ENCODE data around the gene PDK3.

DNA sequence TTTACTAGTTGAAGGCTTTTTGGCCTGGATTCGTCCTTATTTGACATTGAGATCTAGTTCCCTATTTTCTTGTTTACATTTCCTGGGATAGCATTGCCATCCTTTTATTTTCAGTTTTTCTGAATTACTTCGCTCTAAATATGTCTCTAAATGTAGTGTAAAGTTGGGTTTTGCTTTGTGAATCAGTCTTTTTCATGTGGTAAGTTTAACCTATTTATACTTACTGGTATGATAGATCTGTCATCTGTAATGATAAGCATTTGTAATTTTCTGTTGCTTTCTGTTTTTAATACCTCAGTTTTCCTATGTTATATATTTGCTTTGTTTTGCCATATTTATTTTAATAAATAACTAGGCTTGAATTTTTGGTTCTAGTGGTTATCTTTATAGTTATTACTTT is 6.7 kb downstream of the PDK3 start:
- TF ChIP-seq POLR2A (IDR thresholded peaks at IDR 0.05): no peak
- TF ChIP-seq, protein P1, sequence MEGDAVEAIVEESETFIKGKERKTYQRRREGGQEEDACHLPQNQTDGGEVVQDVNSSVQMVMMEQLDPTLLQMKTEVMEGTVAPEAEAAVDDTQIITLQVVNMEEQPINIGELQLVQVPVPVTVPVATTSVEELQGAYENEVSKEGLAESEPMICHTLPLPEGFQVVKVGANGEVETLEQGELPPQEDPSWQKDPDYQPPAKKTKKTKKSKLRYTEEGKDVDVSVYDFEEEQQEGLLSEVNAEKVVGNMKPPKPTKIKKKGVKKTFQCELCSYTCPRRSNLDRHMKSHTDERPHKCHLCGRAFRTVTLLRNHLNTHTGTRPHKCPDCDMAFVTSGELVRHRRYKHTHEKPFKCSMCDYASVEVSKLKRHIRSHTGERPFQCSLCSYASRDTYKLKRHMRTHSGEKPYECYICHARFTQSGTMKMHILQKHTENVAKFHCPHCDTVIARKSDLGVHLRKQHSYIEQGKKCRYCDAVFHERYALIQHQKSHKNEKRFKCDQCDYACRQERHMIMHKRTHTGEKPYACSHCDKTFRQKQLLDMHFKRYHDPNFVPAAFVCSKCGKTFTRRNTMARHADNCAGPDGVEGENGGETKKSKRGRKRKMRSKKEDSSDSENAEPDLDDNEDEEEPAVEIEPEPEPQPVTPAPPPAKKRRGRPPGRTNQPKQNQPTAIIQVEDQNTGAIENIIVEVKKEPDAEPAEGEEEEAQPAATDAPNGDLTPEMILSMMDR (IDR thresholded peaks at IDR 0.05): no peak
